ENCODE measurements around the gene SPATA18.
A peak's percentile ranks its signal among the peaks of the same experiment; 100 is the strongest.

Gene SPATA18

GRCh38 chr4:52051213-52051614 lies at the start of gene SPATA18:
Gene SPATA18, plus strand, starts transcription at chr4:52051304. Its CDS starts 401 bp downstream, at chr4:52051705.
- H3F3A ChIP-seq (ENCODE audit: insufficient read depth) = peaks cover 7% of the 10 kb centered on the region; the same call in 1 of the 2 replicates
- peak within 1 kb of the TSS; percentile 51 for H3K4me2 ChIP-seq (ENCODE audit: low read depth, low read length, poor library complexity, severe bottlenecking)
- H3K4me3 ChIP-seq (ENCODE audit: insufficient read depth, low read length, poor library complexity, severe bottlenecking) = peak within 1 kb of the TSS; percentile 16
- TF ChIP-seq CTCF (IDR thresholded peaks at IDR 0.05; ENCODE audit: insufficient read depth, low read length, poor library complexity, severe bottlenecking) (no peak), EZH2phosphoT487 (conservative IDR thresholded peaks at IDR 0.05; ENCODE audit: low read length) (no peak)
- peak within 1 kb of the TSS; percentile 4 for H2AFZ ChIP-seq (ENCODE audit: low read depth, low read length, severe bottlenecking)
- H3K9me3 ChIP-seq (ENCODE audit: insufficient read depth, low read length) = no peaks in the 10 kb centered on the region
- no peaks in the 10 kb centered on the region for H4K20me1 ChIP-seq (ENCODE audit: low read depth, low read length)
- no peak within 1 kb of the TSS for H3K27ac ChIP-seq (ENCODE audit: low read depth, low read length)
- H3K36me3 ChIP-seq (ENCODE audit: low read length) = no peaks in the 10 kb centered on the region
- no peaks in the 10 kb centered on the region for H3K27me3 ChIP-seq (ENCODE audit: low read length)
- no peaks in the 10 kb centered on the region for H3K9me2 ChIP-seq (replicated peaks; ENCODE audit: insufficient read depth, low read length)
- H3K79me2 ChIP-seq (ENCODE audit: insufficient read depth, low read length) = no peaks in the 10 kb centered on the region
- peak within 1 kb of the TSS; percentile 18; the same call in 1 of the 2 replicates for H3K9ac ChIP-seq (ENCODE audit: low read length)

- Histone ChIP-seq H2AFZ (ENCODE audit: low read depth, low read length, severe bottlenecking) (no peak overlapping the region), H4K20me1 (ENCODE audit: low read depth, low read length) (no peaks in the 10 kb centered on the region), H3K9me3 (ENCODE audit: insufficient read depth, low read length) (no peaks in the 10 kb centered on the region), H3K36me3 (ENCODE audit: low read length) (no peaks in the 10 kb centered on the region), H3K27me3 (ENCODE audit: low read length) (no peaks in the 10 kb centered on the region), H3K4me3 (ENCODE audit: insufficient read depth, low read length, poor library complexity, severe bottlenecking) (no peak overlapping the region), H3K79me2 (ENCODE audit: insufficient read depth, low read length) (no peaks in the 10 kb centered on the region), H3K9me2 (replicated peaks; ENCODE audit: insufficient read depth, low read length) (no peaks in the 10 kb centered on the region), H3K4me2 (ENCODE audit: low read depth, low read length, poor library complexity, severe bottlenecking) (no peak overlapping the region), H3K27ac (ENCODE audit: low read depth, low read length) (no peak overlapping the region), H3F3A (ENCODE audit: insufficient read depth) (no peaks in the 10 kb centered on the region), H3K9ac (ENCODE audit: low read length) (no peak overlapping the region)
- TF ChIP-seq CTCF (IDR thresholded peaks at IDR 0.05; ENCODE audit: insufficient read depth, low read length, poor library complexity, severe bottlenecking) (no peak), EZH2phosphoT487 (conservative IDR thresholded peaks at IDR 0.05; ENCODE audit: low read length) (no peak)
Measured at GRCh38 chr4:52001616-52002015, 49.5 kb upstream of the SPATA18 start.

- Histone ChIP-seq H4K20me1 (ENCODE audit: low read depth, low read length) (no peaks in the 10 kb centered on the region), H3K27me3 (ENCODE audit: low read length) (no peaks in the 10 kb centered on the region), H3K9me3 (ENCODE audit: insufficient read depth, low read length) (no peaks in the 10 kb centered on the region), H2AFZ (ENCODE audit: low read depth, low read length, severe bottlenecking) (no peak overlapping the region), H3K9ac (ENCODE audit: low read length) (no peak overlapping the region), H3K4me3 (ENCODE audit: insufficient read depth, low read length, poor library complexity, severe bottlenecking) (no peak overlapping the region), H3K79me2 (ENCODE audit: insufficient read depth, low read length) (no peaks in the 10 kb centered on the region), H3K4me2 (ENCODE audit: low read depth, low read length, poor library complexity, severe bottlenecking) (no peak overlapping the region), H3K27ac (ENCODE audit: low read depth, low read length) (no peak overlapping the region), H3K9me2 (replicated peaks; ENCODE audit: insufficient read depth, low read length) (no peaks in the 10 kb centered on the region), H3F3A (ENCODE audit: insufficient read depth) (no peaks in the 10 kb centered on the region), H3K36me3 (ENCODE audit: low read length) (no peaks in the 10 kb centered on the region)
- TF ChIP-seq EZH2phosphoT487 (conservative IDR thresholded peaks at IDR 0.05; ENCODE audit: low read length) (no peak), CTCF (IDR thresholded peaks at IDR 0.05; ENCODE audit: insufficient read depth, low read length, poor library complexity, severe bottlenecking) (no peak)
Measured at GRCh38 chr4:52004414-52004813, 46.7 kb upstream of the SPATA18 start.
